Measurements from ENCODE around the gene SLC6A8.
A peak's percentile ranks its signal among the peaks of the same experiment; 100 is the strongest.

The SLC6A8 gene

DNA sequence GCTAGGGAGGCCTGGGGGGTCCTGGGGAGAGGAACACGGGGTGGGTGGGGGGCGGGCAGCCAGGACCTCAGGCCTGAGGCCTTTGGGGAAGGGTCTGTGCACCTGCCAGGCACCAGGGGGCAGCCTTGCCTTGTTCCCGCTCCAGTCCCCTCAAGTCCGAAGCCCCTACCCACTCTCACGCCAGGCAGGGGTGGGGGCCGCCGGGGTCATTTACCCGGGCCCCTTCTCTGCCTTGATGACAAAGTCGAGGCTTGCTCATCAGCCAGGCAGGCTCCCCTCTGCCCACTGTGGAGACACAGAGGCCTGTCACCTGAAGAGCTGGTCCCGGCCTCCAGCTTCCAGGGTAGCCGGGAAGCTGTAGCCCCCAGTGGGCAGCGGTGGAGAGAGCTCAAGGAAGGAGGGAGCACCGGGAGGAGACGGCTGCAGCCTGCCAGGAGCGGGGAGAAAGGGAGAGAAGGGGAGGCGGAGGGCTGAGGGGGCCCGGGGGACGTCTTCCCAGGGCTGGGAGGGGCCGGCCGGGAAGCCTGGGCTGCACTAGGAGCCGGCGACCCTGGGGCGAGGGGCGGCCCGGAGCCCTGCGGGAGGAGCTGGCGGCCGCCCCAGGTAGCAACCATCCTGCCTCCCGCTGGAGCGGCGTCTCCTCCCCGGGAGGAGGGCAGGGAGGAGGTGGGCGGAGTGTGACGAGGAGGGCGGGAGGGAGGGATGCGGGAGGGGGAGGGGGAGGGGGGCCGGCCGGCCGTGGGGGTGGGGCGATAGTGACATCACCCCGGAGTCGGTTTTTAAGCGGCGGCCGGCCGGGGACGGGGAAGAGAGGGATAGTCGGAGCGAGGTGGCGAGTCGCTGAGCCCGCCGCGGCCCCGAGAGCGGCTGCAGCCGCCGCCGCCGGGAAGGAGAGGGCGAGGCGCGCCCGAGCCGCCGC is at the start of gene SLC6A8:
SLC6A8 (plus strand) TSS at position 806 of the 919 bp plus-strand sequence. CDS start 649 bp downstream, outside the sequence.
- peak; percentile 66 for DNase-seq

- no peak for DNase-seq
These were observed 49.7 kb upstream of the SLC6A8 start for GRCh38 chrX:153638041-153638371.

DNA sequence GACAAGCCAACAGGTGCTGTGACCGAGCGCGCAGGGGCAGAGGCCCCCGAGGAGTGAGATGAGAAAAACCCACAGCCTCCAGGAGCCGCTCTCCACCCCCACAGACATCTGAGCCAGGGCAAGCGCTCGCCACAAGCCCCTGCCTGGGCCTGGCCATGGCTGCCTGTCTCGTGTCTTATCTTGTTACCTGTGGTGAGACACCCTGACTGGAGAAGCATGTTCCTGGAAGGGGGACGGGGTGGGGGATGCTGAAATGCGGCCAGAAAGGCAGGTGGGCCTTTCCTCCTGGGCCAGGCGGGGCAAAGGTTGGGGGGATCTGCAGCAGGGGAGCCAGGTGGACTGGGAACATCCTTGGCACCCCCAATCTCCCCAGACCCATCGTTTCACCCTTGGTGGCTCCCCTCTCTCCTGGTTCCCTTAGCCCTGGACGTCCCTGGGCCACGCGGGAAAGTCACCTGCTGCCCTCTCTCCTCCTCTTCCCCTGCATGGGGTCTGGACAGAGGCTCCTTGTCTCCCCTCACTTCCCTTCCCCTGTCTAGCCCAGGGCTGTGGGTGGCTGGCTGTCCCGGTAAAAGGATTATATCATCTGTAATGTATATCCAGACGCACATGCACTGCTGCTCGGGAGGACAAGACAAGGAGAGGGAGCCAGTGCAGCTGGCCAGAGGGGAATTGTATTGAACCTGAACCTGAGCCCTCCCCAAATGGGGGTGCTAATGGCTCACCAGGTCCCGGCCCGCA is 49.1 kb upstream of the SLC6A8 start:
- no peak for DNase-seq

GRCh38 chrX:153639177-153640044 is 48.3 kb upstream of the SLC6A8 start:
- peak; percentile 5 for DNase-seq

DNA sequence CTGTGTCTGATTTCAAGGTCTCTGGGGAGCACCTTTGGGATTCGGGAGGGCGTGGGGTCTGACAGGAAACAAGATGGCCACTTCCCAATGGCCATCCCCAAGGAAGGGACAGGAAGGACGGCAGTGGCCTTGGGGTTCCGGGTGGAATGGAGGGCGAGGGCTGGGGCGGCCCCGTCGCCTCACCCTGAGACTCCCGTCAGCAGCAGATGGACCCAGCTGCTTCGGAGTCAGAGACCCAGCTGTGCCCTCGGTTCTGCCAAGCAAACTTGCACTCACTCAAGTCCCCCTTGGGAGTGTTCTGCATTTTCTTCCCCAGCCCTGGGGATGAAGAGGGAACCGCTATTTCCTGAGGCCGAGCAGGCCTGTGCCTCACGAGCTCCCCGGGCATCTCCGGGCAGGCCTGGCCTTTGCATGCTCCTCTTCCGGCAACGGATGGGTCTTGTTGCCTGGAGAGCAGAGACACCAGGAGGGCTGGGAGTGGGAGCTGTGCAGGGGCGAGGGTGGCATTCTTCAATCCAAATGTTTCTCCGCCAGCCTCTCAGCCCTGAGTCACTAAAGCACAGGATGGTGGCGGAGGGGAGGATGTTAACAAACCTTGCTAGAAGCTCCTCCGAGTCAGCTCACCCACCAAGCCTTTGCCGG is 47.6 kb upstream of the SLC6A8 start:
- DNase-seq, result no peak

DNA sequence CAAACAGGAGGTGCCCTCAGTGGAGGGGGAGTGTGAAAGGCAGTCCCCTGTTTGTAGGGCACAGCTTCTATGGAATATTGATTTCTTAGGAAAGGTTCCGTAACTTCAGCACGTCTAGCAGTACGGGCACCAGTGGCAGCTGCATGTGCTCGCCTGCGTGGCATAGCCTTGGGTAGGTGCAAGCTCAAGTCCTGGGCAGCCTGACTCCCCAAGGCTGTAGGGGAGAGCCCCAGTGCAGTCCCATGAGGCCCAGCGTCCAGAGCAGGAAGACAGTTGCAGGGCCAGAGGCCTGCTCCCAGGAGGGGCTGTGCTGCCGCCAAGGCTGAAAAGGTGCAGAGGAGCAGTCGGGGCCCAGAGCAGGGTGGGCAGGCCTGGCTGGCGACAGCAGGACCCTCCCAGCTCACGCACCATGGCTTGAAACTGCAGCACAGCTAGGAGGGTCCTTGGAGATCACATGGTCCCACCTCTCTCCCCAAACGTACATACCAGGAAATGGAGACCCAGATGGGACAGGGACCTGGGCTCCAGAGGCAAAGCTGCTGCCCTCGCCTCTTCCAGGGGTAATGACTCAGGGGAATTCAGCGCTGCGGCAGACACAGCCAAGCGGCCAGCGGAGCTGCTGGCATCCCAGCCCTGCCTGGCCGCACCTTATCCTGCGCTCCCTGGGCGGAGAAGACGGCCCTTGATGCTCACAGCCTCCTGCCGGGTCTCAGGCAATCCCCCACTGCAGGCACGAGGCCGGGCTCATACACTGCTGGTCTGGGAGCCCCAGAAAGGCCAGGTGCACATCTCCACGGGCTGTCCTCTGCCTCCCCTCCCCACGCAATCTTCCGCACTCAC is 46.8 kb upstream of the SLC6A8 start:
- DNase-seq, result no peak

- DNase-seq, result no peak
These were observed 46.1 kb upstream of the SLC6A8 start for GRCh38 chrX:153641627-153642026.

DNA sequence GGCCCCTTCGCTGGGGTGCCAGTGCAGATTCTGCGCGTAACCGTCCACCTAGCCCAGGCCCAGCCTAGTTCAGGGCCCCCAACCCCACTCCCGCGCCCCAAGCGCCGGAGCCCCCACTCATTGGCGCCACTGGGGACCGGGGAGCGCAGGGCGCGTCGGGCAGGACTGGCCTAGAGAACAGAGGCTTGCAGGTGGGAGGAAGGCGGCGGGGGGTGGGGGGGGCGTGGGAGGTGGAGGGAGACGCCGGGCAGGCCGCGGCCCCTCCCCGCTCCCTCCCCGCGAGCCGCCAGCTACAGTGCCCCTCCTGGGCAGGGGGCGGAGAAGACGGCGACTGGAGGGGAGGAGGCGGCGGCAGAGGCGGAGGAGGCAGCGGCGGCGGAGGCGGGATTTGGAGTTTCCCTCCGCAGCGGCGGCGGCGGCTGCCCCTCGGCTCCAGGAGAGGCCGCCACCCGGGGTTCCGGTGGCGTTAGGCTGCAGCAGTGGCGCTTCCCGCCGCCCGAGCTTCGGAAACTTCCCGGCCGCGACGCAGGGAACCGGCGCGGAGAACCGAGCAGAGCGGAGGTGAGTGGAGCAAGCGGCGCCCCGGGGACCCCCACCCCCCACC is 45.6 kb upstream of the SLC6A8 start:
- DNase-seq, result peak; percentile 11

DNA sequence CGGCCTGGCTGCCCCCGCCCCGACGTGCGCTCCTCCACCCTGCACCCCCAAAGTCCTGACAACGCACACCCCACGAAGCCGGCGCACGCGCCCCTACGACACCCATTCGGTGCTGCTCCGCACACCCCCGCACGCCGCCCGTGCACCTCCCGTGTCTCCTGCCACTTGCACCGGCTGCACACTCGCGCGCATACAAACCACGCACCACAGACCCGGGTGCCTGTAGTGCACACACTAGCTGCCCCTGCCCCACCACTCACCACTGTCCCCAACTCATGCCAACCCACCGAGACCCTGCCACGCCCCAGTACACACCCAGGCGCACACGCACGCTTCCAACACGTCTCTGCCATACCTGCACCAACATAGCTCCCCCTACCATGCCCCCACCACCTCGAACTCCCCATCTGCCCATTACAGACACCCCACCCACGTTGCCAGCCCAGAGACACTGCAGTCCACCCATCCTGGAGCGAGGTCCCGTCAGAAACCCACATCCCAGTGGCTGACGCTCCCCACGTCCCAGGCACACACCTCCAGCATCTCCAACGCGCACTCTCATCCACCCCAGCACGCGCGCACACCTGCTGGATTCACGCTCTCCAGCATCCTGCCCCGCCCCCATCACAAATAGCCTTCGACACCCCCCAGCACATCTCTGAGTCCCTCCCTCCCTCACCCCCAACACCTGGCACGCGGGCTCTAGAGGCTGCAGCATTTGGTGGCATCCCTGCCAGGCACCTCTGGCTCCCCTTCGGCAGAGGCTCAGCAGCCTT is 44.9 kb upstream of the SLC6A8 start:
- DNase-seq, result no peak

DNA sequence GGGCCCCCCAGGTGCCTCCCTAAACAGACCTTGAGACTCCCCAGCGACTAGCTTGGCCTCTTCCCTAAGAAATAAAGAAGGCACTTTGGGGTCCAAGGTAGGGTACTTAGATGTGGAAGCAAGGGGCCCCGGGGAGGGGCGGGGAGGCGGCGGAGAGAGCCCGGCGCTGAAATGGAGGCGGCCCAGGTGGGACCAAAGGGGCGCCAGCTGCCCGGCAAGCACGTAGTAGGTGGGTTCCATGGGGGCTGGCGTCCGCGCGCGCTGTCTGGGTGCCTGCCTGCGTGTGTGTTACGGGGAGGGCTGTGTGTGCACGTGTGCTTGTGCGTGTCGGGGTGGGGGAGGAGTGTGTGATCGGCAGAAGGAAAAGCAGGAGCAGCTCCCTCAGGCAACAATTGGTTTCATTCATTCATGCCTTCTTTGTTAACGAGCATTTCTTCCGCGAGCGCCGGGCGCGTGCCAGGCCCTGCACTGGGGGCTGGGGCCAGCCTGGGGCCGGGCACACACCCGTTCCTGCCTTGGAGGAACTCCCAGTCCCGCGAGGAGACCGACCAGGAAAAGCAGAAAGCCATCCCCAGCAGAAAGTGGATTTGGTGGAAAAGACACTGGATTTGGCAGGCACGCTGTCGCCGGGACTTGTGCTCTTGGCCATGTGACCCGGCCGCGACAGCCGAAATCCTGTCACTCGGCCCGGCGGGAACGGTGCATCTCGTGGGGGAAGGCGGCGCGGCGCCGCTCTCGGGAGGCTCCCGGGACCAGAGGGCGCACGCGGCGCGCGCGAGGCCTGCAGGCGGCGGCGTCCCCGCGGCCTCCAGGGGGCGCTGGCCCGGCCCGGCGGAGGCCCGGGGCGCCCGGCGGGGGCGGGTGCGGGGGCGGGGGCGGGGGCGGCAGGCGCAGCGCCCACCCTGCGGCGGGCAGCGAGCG is 44.0 kb upstream of the SLC6A8 start:
- no peak for DNase-seq

GRCh38 chrX:153644356-153645125 is 43.2 kb upstream of the SLC6A8 start:
- no peak for DNase-seq

- DNase-seq, result no peak
These were observed 42.6 kb upstream of the SLC6A8 start for GRCh38 chrX:153645151-153645550.

GRCh38 chrX:153645921-153646488 is 41.7 kb upstream of the SLC6A8 start:
- DNase-seq, result no peak

GRCh38 chrX:153646620-153647373 is 40.9 kb upstream of the SLC6A8 start, which contains the start of gene DUSP9:
DUSP9 (plus strand) TSS chrX:153647203; CDS start chrX:153647954, 751 bp downstream.
- DNase-seq, result peak; percentile 47

DNA sequence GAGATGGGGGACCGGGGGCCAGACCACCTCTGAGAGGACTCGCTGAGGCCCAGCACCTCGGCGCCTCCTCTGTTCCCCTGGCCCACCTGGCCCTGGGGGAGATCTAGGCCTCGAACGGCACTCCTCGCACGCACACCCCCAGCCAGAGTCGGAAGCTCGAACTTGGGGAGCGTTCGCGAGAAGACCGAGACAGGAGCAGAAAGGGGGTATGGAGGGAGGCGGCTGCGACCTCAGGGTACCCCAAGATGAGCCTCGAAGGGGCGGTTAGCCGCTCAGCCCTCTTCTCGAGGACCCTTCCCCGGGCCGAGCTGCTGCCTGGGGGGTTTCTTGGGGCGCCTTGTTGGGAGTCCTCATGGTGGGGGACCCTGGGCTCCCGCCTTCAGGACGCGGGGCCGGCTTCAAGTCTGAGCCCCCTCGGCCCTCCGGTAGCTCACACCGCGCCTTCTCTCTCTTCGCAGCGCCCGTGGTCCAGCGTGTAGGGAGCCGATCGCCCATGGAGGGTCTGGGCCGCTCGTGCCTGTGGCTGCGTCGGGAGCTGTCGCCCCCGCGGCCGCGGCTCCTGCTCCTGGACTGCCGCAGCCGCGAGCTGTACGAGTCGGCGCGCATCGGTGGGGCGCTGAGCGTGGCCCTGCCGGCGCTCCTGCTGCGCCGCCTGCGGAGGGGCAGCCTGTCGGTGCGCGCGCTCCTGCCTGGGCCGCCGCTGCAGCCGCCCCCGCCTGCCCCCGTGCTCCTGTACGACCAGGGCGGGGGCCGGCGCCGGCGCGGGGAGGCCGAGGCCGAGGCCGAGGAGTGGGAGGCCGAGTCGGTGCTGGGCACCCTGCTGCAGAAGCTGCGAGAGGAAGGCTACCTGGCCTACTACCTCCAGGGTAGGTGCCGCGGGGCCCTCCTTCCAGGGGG is 40.0 kb upstream of the SLC6A8 start:
- no peak for DNase-seq
